ENCODE data around the gene CYP27B1. TPM values are rescaled to one million over a fixed set of nuclear protein-coding genes. Genes with fewer than 3 reads are reported as not detected.

CYP27B1 gene
- total RNA-seq, 4 donors from 2014 or later, result 0.27 to 0.57 (median 0.31) TPM; not detected in 1

DNA sequence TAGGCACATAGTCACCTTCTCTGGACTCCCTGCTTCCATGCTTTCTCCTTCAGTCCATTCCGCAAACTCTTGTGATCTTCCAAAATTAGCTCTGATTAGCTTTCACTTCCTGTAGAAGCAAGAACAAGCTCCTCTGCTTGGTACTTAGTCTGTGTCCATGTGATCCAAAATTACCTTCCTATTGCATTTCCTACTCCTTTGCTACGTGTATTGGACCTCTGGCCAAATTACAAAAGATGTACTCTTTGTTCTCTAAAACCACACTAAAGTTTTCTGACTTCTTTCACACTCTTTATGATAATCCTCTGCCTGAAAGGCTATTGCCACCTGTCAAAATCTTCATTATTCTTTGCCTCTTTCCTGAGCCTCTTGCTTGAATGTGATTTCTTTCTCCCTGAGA is 14.9 kb upstream of the CYP27B1 start:
- Histone ChIP-seq H3K27ac (peak overlapping the region in 1 of 4 donors; percentile 79), H3K27me3 (no peaks in the 10 kb centered on the region), H3K9me3 (no peaks in the 10 kb centered on the region), H3K36me3 (peaks cover 0 to 51% of the 10 kb centered on the region in 2 donors), H3K4me1 (peaks cover 3 to 22% (median 6%) of the 10 kb centered on the region in 3 donors), H3K4me3 (no peak overlapping the region)
- no peak for ATAC-seq
- TF ChIP-seq, protein P1, sequence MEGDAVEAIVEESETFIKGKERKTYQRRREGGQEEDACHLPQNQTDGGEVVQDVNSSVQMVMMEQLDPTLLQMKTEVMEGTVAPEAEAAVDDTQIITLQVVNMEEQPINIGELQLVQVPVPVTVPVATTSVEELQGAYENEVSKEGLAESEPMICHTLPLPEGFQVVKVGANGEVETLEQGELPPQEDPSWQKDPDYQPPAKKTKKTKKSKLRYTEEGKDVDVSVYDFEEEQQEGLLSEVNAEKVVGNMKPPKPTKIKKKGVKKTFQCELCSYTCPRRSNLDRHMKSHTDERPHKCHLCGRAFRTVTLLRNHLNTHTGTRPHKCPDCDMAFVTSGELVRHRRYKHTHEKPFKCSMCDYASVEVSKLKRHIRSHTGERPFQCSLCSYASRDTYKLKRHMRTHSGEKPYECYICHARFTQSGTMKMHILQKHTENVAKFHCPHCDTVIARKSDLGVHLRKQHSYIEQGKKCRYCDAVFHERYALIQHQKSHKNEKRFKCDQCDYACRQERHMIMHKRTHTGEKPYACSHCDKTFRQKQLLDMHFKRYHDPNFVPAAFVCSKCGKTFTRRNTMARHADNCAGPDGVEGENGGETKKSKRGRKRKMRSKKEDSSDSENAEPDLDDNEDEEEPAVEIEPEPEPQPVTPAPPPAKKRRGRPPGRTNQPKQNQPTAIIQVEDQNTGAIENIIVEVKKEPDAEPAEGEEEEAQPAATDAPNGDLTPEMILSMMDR (IDR thresholded peaks at IDR 0.05), result no peak
- no peak for TF ChIP-seq POLR2A (IDR thresholded peaks at IDR 0.05)
- no peak for TF ChIP-seq EP300 (IDR thresholded peaks at IDR 0.05)
- no peak for TF ChIP-seq POLR2AphosphoS5 (IDR thresholded peaks at IDR 0.05)
- WGBS, 2 donors (ENCODE audit: low coverage in 1 of 2), result 59 to 69% methylated on average over 2 of the region's 2 CpGs

DNA sequence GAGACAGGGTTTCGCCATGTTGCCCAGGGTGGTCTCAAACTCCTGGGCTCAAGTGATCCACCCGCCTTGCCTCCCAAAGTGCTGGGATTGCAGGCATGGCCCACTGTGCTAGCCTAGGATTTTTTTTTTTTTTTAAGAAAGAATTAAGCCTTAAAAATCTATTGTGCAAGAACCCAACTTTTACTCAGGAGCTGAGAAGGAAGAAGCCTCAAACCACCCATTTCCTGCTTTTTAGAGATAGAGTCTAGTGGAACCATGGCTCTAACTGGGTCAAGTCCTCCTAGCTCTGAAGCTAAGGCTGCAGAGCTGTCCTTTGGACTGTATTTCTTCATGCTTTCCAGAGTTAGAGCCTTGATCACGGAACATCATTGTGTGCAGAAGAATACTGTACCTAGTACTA is 14.4 kb upstream of the CYP27B1 start:
- Histone ChIP-seq H3K4me1 (peaks cover 3 to 22% (median 6%) of the 10 kb centered on the region in 3 donors), H3K9me3 (no peaks in the 10 kb centered on the region), H3K4me3 (no peak overlapping the region), H3K36me3 (peaks cover 0 to 48% of the 10 kb centered on the region in 2 donors), H3K27me3 (no peaks in the 10 kb centered on the region), H3K27ac (no peak overlapping the region)
- TF ChIP-seq EP300 (IDR thresholded peaks at IDR 0.05) (no peak), POLR2AphosphoS5 (IDR thresholded peaks at IDR 0.05) (no peak), POLR2A (IDR thresholded peaks at IDR 0.05) (no peak)
- TF ChIP-seq, protein P1 (IDR thresholded peaks at IDR 0.05), result no peak
- WGBS, 2 donors (ENCODE audit: low coverage in 1 of 2), result 90 to 93% methylated on average over 3 of the region's 3 CpGs
- ATAC-seq, result no peak

DNA sequence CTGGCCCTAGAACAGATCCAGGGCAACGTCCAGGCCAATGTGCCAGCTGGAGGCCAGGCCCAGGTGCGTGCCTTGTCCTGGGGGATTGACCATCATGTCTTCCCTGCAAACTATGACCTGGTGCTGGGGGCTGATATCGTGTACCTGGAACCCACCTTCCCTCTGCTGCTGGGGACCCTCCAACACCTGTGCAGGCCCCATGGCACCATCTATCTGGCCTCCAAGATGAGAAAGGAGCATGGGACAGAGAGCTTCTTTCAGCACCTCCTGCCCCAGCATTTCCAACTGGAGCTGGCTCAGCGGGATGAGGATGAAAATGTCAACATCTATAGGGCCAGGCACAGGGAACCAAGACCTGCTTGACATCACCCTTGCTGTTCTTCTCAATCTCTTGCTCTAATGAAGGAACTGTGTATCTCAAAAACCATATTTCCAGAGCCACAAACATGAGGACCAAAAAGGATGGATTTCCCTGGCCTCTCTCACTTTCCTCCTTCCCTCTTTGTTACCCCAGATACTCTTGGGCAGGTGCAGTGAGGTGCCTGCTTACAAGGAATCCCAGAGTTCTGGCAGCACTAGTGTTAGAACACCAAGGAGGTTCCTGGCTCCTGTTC is 13.5 kb upstream of the CYP27B1 start:
- 83% methylated on average over 1 of the region's 4 CpGs; no CpG with 5 or more reads in 1 of the 2 donors for WGBS, 2 donors (ENCODE audit: low coverage in 1 of 2)

DNA sequence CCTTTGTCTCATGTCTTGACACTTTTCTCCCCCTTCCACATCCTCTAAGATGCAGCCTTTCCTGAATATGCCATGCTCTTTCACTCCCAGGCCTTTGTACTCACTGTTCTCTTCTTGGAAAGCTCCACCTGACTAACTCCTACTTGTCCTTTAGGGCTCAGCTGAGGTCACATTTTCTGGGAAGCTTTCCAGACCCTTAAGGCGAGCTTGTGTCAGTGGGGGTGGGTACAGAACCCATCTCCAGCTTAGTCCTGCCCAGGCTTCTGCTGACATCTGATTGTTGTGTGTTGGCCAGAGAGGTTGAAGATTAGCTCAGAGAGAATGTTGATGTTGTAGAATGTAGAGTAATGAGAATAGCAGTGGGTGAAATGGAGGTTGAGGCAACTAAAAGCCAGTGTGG is 12.9 kb upstream of the CYP27B1 start:
- TF ChIP-seq EP300 (IDR thresholded peaks at IDR 0.05) (no peak), POLR2AphosphoS5 (IDR thresholded peaks at IDR 0.05) (no peak)
- no peak overlapping the region for H3K27ac ChIP-seq
- WGBS, 2 donors (ENCODE audit: low coverage in 1 of 2), result 13 to 20% methylated on average over 1 of the region's 1 CpG
- no peaks in the 10 kb centered on the region for H3K27me3 ChIP-seq
- peaks cover 3 to 19% (median 6%) of the 10 kb centered on the region in 3 donors for H3K4me1 ChIP-seq
- H3K9me3 ChIP-seq, result no peaks in the 10 kb centered on the region
- H3K36me3 ChIP-seq, result peaks cover 0 to 49% of the 10 kb centered on the region in 2 donors
- ATAC-seq, result no peak
- H3K4me3 ChIP-seq, result no peak overlapping the region

More for the DNA sequence above, 13.5 kb upstream of the CYP27B1 start:
- H3K36me3 ChIP-seq, result peaks cover 0 to 48% of the 10 kb centered on the region in 2 donors
- peaks cover 3 to 22% (median 6%) of the 10 kb centered on the region in 3 donors for H3K4me1 ChIP-seq
- ATAC-seq, result no peak
- H3K27ac ChIP-seq, result no peak overlapping the region
- H3K9me3 ChIP-seq, result no peaks in the 10 kb centered on the region
- TF ChIP-seq POLR2A (IDR thresholded peaks at IDR 0.05) (no peak), POLR2AphosphoS5 (IDR thresholded peaks at IDR 0.05) (no peak), EP300 (IDR thresholded peaks at IDR 0.05) (no peak)
- TF ChIP-seq, protein P1 (IDR thresholded peaks at IDR 0.05), result no peak
- H3K4me3 ChIP-seq, result no peak overlapping the region
- no peaks in the 10 kb centered on the region for H3K27me3 ChIP-seq

DNA sequence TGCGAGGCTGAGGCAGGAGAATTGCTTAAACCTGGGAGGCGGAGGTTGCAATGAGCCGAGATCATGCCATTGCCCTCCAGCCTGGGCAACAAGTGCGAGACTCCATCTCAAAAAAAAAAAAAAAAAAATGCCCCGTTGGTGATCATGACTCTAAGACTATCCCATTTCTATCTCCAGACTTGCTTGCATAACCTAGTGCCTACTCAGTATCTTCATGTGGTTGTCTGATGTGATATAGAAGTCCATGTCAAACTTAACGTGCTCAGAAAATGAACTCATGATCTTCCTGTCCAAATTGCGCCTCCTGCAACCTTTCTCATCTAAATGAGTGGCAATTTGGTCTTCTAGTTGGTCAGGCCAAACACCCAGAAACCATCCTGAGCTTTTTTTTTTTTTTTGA is 11.0 kb upstream of the CYP27B1 start:
- no peak for ATAC-seq
- Histone ChIP-seq H3K36me3 (peaks cover 0 to 49% of the 10 kb centered on the region in 2 donors), H3K4me1 (peaks cover 0 to 18% (median 4%) of the 10 kb centered on the region in 3 donors)

More for the DNA sequence above, 11.0 kb upstream of the CYP27B1 start:
- no peak for TF ChIP-seq POLR2A (IDR thresholded peaks at IDR 0.05)
- no peak for TF ChIP-seq EP300 (IDR thresholded peaks at IDR 0.05)
- TF ChIP-seq POLR2AphosphoS5 (IDR thresholded peaks at IDR 0.05), result no peak
- TF ChIP-seq, protein P1 (IDR thresholded peaks at IDR 0.05), result no peak
- 74 to 91% methylated on average over 3 to 4 of the region's 7 CpGs for WGBS, 2 donors (ENCODE audit: low coverage in 1 of 2)
- no peak overlapping the region for H3K4me3 ChIP-seq
- H3K9me3 ChIP-seq, result no peaks in the 10 kb centered on the region
- no peak overlapping the region for H3K27ac ChIP-seq
- no peaks in the 10 kb centered on the region for H3K27me3 ChIP-seq

Data from gastroesophageal sphincter (tissue), 4 donors.